H1 (cell line): ENCODE results near the gene ZNF770. TPM values are rescaled to one million over a fixed set of nuclear protein-coding genes. Genes with fewer than 3 reads are reported as not detected.

Source experiments
- CEBPB ChIP-seq: IDR thresholded peaks from 2 replicates; pipeline ENCODE4 v1.6.1; 2012; ENCODE audit warnings: low read depth, low read length
- CHD1 ChIP-seq: IDR thresholded peaks from 2 replicates; pipeline ENCODE4 v1.6.1; 2012; ENCODE audit warnings: low read depth, low read length, improper control_type of control experiment
- HDAC2 ChIP-seq, 2 experiments: fragments of 300-600 bp in 1 of 2; sonication (generic) in 1 of 2; IDR thresholded peaks; 2 replicates each; pipeline ENCODE4 v1.6.1; 2011 to 2012; ENCODE audit warnings: low read depth in 2 of 2, low read length in 2 of 2, mild to moderate bottlenecking in 2 of 2, moderate library complexity in 2 of 2, borderline replicate concordance in 1 of 2, inconsistent platforms in 1 of 2
- JUN ChIP-seq: IDR thresholded peaks from 2 replicates; pipeline ENCODE4 v1.6.1; 2011; ENCODE audit warnings: low read depth, mild to moderate bottlenecking, improper control_type of control experiment, low read length
- KDM4A ChIP-seq: IDR thresholded peaks from one replicate; pipeline ENCODE4 v1.7.1; 2012; ENCODE audit warnings: low read depth, mild to moderate bottlenecking, moderate library complexity, low read length, inconsistent platforms; ENCODE audit not compliant: severe bottlenecking
- RFX5 ChIP-seq: IDR thresholded peaks from 2 replicates; pipeline ENCODE4 v1.6.1; 2011; ENCODE audit warnings: low read depth, low read length, improper control_type of control experiment, borderline replicate concordance
- RNF2 ChIP-seq: fragments of 200-900, 300-1000 bp; sonication (generic); IDR thresholded peaks from 2 replicates; pipeline ENCODE4 v1.7.1; 2016; ENCODE audit warnings: borderline replicate concordance, low read depth, mild to moderate bottlenecking, antibody characterized with exemption, low read length; ENCODE audit not compliant: poor library complexity, severe bottlenecking; ENCODE audit errors: missing control alignments
- SAP30 ChIP-seq: fragments of 300-600 bp; sonication (generic); IDR thresholded peaks from 2 replicates; pipeline ENCODE4 v1.7.1; 2012; ENCODE audit warnings: low read length, moderate library complexity, mild to moderate bottlenecking, inconsistent platforms; ENCODE audit not compliant: insufficient read depth, insufficient replicate concordance
- SP2 ChIP-seq: IDR thresholded peaks from 2 replicates; pipeline ENCODE4 v1.6.1; 2012; ENCODE audit warnings: mild to moderate bottlenecking, low read length, inconsistent platforms
- SP4 ChIP-seq: IDR thresholded peaks from 2 replicates; pipeline ENCODE4 v1.6.1; 2012; ENCODE audit warnings: low read length, inconsistent platforms
- TAF1 ChIP-seq: IDR thresholded peaks from 2 replicates; pipeline ENCODE4 v1.6.1; 2011; ENCODE audit warnings: mild to moderate bottlenecking, low read depth, low read length
- TAF7 ChIP-seq: optimal IDR thresholded peaks from 2 replicates; pipeline ENCODE3; 2011; ENCODE audit warnings: low read depth, mild to moderate bottlenecking, inconsistent platforms, low read length, moderate library complexity, borderline replicate concordance
- TBP ChIP-seq: IDR thresholded peaks from 2 replicates; pipeline ENCODE4 v1.6.1; 2011; ENCODE audit warnings: low read depth, low read length, improper control_type of control experiment
- TCF12 ChIP-seq: IDR thresholded peaks from 2 replicates; pipeline ENCODE4 v1.6.1; 2011; ENCODE audit warnings: low read depth, mild to moderate bottlenecking, low read length
- polyA plus RNA-seq, 7 experiments: library from polyadenylated mRNA; depleted of rRNA in 3 of 7; stranded (reverse) in 5 of 7; unstranded in 2 of 7; fragments of >200 nt in 5 of 7; fragments of 200-250 nt in 2 of 7; gene quantifications; 1 replicate in 5 of 7; 2 replicates in 1 of 7; 4 replicates in 1 of 7; pipeline versions ENCODE4 v1.2.1 to v1.2.3, GENCODE V29; 2011 to 2013; ENCODE audit warnings: missing spikeins in 2 of 7, mixed read lengths in 2 of 7
- total RNA-seq: library from RNA; stranded (reverse); fragmentation: NEBNext Ultra II Directional; extraction: Animal tissue kit (Norgen Biotek cat#: 25700); gene quantifications from 2 replicates; pipeline ENCODE4 v1.2.1, GENCODE V29; 2021
- TF ChIP-seq, protein P1 (sequence below): IDR thresholded peaks from 2 replicates; pipeline ENCODE4 v1.6.1; 2012; ENCODE audit warnings: low read length, inconsistent platforms

Gene ZNF770
- total and polyA plus RNA-seq, 2 of the 8 experiments (the other 6 are each of a cell fraction or from before 2014, with no cell fraction given), result 24.8 to 143 TPM

DNA sequence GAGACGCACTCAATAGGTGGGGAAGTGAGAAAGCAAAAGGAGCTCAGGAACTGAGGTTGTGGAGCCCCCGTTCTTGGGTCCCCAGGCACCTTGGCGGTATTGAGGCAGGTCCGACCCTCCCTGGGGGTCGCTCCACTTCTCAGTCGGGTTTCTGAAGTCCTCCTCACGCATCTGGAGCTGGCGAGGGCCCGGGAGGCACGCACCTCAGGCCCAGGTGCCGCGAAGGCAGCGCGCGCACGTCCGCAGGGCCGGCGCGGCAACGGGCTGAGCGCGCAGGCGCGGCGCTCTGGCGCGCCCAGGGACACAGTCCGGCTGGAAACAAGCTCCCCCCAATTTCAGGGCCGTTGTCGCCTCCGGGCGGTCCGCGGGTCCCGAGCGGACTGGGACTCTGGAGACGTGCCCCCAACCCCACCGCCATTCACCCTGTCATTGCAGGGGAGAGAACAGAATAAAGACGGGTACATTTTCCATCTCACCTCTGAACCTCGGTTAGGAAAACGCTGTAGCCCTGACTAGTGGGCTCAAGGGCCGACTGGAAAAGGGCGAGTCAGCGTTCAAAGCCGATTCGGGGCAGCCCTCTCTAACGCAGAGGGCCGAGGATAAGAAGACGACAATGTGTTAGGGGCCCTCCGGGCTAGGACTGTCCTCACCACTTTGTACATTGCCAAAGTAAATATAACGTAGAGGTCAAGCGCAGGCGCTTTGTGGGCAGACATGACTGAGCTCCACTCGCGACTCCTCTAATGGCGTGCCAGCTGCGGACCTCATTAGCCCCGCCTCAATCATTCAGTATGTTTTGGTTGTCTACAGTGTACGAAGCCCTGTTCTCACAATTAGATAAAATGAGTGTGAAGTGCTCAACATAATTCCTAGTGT is at the start of gene ZNF770 (continued):
- TF ChIP-seq SP4 (0 out of 2 replicates have a peak, but pooled peaks have one; percentile 60), RFX5 (no peak), SP2 (no peak), TCF12 (no peak), TBP (peak; percentile 93), HDAC2 (IDR thresholded peaks at IDR 0.05; ENCODE audit: borderline replicate concordance in 1 of 2, low read depth in 2 of 2, low read length in 2 of 2) (peak in 1 of 2 experiments; percentile 63; a peak in 1 of 4 replicates), SAP30 (no peak), JUN (no peak), CEBPB (no peak), TAF1 (peak; percentile 98), CHD1 (no peak), TAF7 (peak; percentile 86), RNF2 (no peak), KDM4A (peak; percentile 71)
- TF ChIP-seq, protein P1, sequence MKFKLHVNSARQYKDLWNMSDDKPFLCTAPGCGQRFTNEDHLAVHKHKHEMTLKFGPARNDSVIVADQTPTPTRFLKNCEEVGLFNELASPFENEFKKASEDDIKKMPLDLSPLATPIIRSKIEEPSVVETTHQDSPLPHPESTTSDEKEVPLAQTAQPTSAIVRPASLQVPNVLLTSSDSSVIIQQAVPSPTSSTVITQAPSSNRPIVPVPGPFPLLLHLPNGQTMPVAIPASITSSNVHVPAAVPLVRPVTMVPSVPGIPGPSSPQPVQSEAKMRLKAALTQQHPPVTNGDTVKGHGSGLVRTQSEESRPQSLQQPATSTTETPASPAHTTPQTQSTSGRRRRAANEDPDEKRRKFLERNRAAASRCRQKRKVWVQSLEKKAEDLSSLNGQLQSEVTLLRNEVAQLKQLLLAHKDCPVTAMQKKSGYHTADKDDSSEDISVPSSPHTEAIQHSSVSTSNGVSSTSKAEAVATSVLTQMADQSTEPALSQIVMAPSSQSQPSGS, result no peak; the same call in 1 of the 2 replicates
